HEK293 (cell line): ENCODE results near the gene CFAP299.
"Not testable (repeated sequence)": the region's sequence is repeated elsewhere in the genome, so short reads cannot be mapped to it uniquely, and the experiment has no call there.

Experiments used
- CTCF ChIA-PET: fragments of 350-600 bp; formaldehyde crosslinking; extraction: SDS; loops from one replicate; lab custom pipeline; 2021; ENCODE audit warnings: antibody characterized with exemption; lab: Yijun Ruan, JAX
- POLR2A ChIA-PET: fragments of 300-600 bp; formaldehyde crosslinking; extraction: SDS; loops from one replicate; lab custom pipeline; 2020; ENCODE audit warnings: antibody characterized with exemption, inconsistent platforms; lab: Yijun Ruan, JAX
- H3K27ac ChIP-seq: fragments of 200-500 bp; sonication (Bioruptor generic); 2 replicates; pipeline ENCODE4 v1.5.1; 2014; ENCODE audit warnings: low read depth, low read length, control low read depth, inconsistent platforms; ENCODE audit errors: extremely low read depth
- H3K36me3 ChIP-seq, 2 experiments: fragments of 200-500 bp in 1 of 2; sonication (Bioruptor generic) in 1 of 2; 1 replicate in 1 of 2; 2 replicates in 1 of 2; pipeline ENCODE4 v1.5.1; 2014 to 2017; ENCODE audit warnings: inconsistent platforms in 2 of 2, low read length in 2 of 2; ENCODE audit not compliant: control insufficient read depth in 2 of 2, insufficient read depth in 1 of 2
- H3K4me1 ChIP-seq: fragments of 200-500 bp; sonication (Bioruptor generic); 2 replicates; pipeline ENCODE4 v1.5.1; 2014; ENCODE audit warnings: mild to moderate bottlenecking, low read length, inconsistent platforms; ENCODE audit not compliant: control insufficient read depth, insufficient read depth
- H3K4me3 ChIP-seq: 2 replicates; pipeline ENCODE4 v1.5.1; 2011; ENCODE audit warnings: low read depth, mild to moderate bottlenecking, control low read depth, low read length, moderate library complexity
- H3K9me3 ChIP-seq: fragments of 200-500 bp; sonication (Bioruptor generic); 2 replicates; pipeline ENCODE4 v1.5.1; 2014; ENCODE audit warnings: low read depth, low read length, inconsistent platforms; ENCODE audit not compliant: control insufficient read depth, insufficient read depth
- BCL11A ChIP-seq: fragments of 450-650 bp; formaldehyde crosslinking; IDR thresholded peaks from 2 replicates; pipeline ENCODE4 v1.5.1; 2016; ENCODE audit warnings: low read depth, missing biosample characterization, missing genetic modification characterization
- HOXA7 ChIP-seq: sonication (generic); formaldehyde crosslinking; IDR thresholded peaks from 2 replicates; pipeline ENCODE4 v1.8.1; 2022; ENCODE audit warnings: missing genetic modification reagents, borderline replicate concordance
- KLF8 ChIP-seq: fragments of 450-650 bp; formaldehyde crosslinking; IDR thresholded peaks from 2 replicates; pipeline ENCODE4 v1.5.1; 2016; ENCODE audit warnings: missing biosample characterization, missing genetic modification characterization
- KLF9 ChIP-seq: fragments of 450-650 bp; formaldehyde crosslinking; IDR thresholded peaks from 2 replicates; pipeline ENCODE4 v1.5.1; 2016; ENCODE audit warnings: missing biosample characterization, missing genetic modification characterization, low read depth
- MEIS1 ChIP-seq: sonication (generic); formaldehyde crosslinking; IDR thresholded peaks from 2 replicates; pipeline ENCODE4 v1.8.1; 2022; ENCODE audit warnings: missing genetic modification reagents, mild to moderate bottlenecking, borderline replicate concordance
- SALL2 ChIP-seq: fragments of 450-650 bp; formaldehyde crosslinking; IDR thresholded peaks from 2 replicates; pipeline ENCODE4 v1.5.0; 2017; ENCODE audit warnings: missing biosample characterization, mild to moderate bottlenecking, missing genetic modification characterization, borderline replicate concordance
- ZIC2 ChIP-seq: fragments of 450-650 bp; formaldehyde crosslinking; IDR thresholded peaks from 2 replicates; pipeline ENCODE4 v1.5.1; 2016; ENCODE audit warnings: missing biosample characterization, missing genetic modification characterization
- ZNF214 ChIP-seq: fragments of 450-650 bp; formaldehyde crosslinking; IDR thresholded peaks from 2 replicates; pipeline ENCODE4 v1.5.1; 2017; ENCODE audit warnings: missing biosample characterization, mild to moderate bottlenecking, missing genetic modification characterization, borderline replicate concordance
- ZNF221 ChIP-seq: fragments of 450-650 bp; formaldehyde crosslinking; IDR thresholded peaks from 2 replicates; pipeline ENCODE4 v1.5.1; 2017; ENCODE audit warnings: missing biosample characterization, missing genetic modification characterization, borderline replicate concordance
- ZNF274 ChIP-seq, 2 experiments: fragments of 200-500 bp in 1 of 2; fragments of 450-650 bp in 1 of 2; sonication (Bioruptor generic) in 1 of 2; formaldehyde crosslinking in 1 of 2; IDR thresholded peaks; 2 replicates each; pipeline versions ENCODE4 v1.5.1 to v1.6.1; 2014 to 2016; ENCODE audit warnings: borderline replicate concordance in 1 of 2, inconsistent platforms in 1 of 2, low read length in 1 of 2, missing biosample characterization in 1 of 2, missing genetic modification characterization in 1 of 2
- ZNF362 ChIP-seq: fragments of 450-650 bp; formaldehyde crosslinking; IDR thresholded peaks from 2 replicates; pipeline ENCODE4 v1.5.1; 2016; ENCODE audit warnings: missing biosample characterization, missing genetic modification characterization
- ZNF449 ChIP-seq: fragments of 450-650 bp; formaldehyde crosslinking; IDR thresholded peaks from 2 replicates; pipeline ENCODE4 v1.5.1; 2017; ENCODE audit warnings: missing biosample characterization, mild to moderate bottlenecking, missing genetic modification characterization, moderate library complexity
- ZNF473 ChIP-seq: fragments of 450-650 bp; formaldehyde crosslinking; IDR thresholded peaks from 2 replicates; pipeline ENCODE4 v1.5.1; 2017; ENCODE audit warnings: missing biosample characterization, missing genetic modification characterization
- ZNF561 ChIP-seq: fragments of 450-650 bp; IDR thresholded peaks from 2 replicates; pipeline ENCODE4 v1.5.1; 2018; ENCODE audit warnings: missing biosample characterization, missing genetic modification characterization, borderline replicate concordance
- ZNF629 ChIP-seq: fragments of 450-650 bp; formaldehyde crosslinking; IDR thresholded peaks from 2 replicates; pipeline ENCODE4 v1.5.1; 2017; ENCODE audit warnings: missing biosample characterization, missing genetic modification characterization
- ZNF654 ChIP-seq: fragments of 450-650 bp; formaldehyde crosslinking; IDR thresholded peaks from 2 replicates; pipeline ENCODE4 v1.5.1; 2016; ENCODE audit warnings: low read depth, missing biosample characterization, missing genetic modification characterization
- ZSCAN23 ChIP-seq: fragments of 450-650 bp; formaldehyde crosslinking; IDR thresholded peaks from 2 replicates; pipeline ENCODE4 v1.5.1; 2016; ENCODE audit warnings: missing biosample characterization, missing genetic modification characterization
- ZSCAN30 ChIP-seq: fragments of 450-650 bp; IDR thresholded peaks from 2 replicates; pipeline ENCODE4 v1.5.1; 2018; ENCODE audit warnings: missing biosample characterization, mild to moderate bottlenecking, missing genetic modification characterization, moderate library complexity
- TF ChIP-seq, protein P1 (sequence below): fragments of 450-650 bp; formaldehyde crosslinking; IDR thresholded peaks from 2 replicates; pipeline ENCODE4 v1.5.0; 2017; ENCODE audit warnings: missing biosample characterization, missing genetic modification characterization, borderline replicate concordance

The CFAP299 gene

DNA sequence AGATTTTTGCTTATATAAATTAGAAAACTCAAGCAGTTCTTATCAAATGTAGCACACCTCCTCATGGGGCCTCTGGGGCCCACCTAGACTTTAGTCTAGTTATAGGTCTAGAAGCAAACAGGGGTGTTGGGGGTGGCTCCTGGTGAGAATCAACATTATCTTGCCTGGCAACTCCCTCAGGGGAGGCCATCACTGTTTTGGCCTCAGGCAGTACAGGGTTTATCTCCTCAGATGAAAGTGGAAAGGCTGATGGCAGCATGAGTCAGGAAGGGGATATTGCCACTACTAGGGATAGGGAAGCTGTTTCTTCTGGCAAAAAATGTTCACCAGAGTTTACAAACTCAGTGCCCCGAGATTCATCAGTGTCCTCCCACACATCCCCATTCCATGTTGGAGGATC is 462.6 kb downstream of the CFAP299 start (continued):
- TF ChIP-seq, protein P1, sequence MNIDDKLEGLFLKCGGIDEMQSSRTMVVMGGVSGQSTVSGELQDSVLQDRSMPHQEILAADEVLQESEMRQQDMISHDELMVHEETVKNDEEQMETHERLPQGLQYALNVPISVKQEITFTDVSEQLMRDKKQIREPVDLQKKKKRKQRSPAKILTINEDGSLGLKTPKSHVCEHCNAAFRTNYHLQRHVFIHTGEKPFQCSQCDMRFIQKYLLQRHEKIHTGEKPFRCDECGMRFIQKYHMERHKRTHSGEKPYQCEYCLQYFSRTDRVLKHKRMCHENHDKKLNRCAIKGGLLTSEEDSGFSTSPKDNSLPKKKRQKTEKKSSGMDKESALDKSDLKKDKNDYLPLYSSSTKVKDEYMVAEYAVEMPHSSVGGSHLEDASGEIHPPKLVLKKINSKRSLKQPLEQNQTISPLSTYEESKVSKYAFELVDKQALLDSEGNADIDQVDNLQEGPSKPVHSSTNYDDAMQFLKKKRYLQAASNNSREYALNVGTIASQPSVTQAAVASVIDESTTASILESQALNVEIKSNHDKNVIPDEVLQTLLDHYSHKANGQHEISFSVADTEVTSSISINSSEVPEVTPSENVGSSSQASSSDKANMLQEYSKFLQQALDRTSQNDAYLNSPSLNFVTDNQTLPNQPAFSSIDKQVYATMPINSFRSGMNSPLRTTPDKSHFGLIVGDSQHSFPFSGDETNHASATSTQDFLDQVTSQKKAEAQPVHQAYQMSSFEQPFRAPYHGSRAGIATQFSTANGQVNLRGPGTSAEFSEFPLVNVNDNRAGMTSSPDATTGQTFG (tag by site-specific recombination), result no peak
- no peak for TF ChIP-seq KLF9
- TF ChIP-seq KLF8 (tag by site-specific recombination), result no peak
- TF ChIP-seq BCL11A (tag by site-specific recombination), result no peak
- TF ChIP-seq ZSCAN23 (tag by site-specific recombination), result no peak
- TF ChIP-seq ZNF221 (tag by site-specific recombination), result no peak
- TF ChIP-seq ZNF214 (tag by site-specific recombination), result no peak

DNA sequence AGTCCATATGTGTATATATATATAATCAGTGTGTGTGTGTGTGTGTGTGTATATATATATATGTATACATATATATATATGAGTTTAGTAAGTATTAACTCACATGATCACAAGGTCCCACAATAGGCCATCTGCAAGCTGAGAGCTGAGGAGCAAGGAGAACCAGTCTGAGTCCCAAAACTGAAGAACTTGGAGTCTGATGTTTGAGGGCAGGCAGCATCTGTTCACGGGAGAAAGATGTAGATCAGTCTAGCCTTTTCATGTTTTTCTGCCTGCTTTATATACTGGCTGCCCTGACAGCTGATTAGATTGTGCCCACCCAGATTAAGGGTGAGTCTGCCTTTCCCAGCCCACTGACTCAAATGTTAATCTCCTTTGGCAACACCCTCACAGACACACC is 465.2 kb downstream of the CFAP299 start:
- H3K4me3 ChIP-seq, H3K36me3 ChIP-seq, H3K27ac ChIP-seq, CTCF ChIA-PET, H3K4me1 ChIP-seq, POLR2A ChIA-PET, H3K9me3 ChIP-seq: not testable (repeated sequence)

- Histone ChIP-seq H3K36me3 (no peaks in the 10 kb centered on the region), H3K27ac (no peak overlapping the region), H3K4me3 (no peak overlapping the region), H3K4me1 (no peaks in the 10 kb centered on the region), H3K9me3 (no peaks in the 10 kb centered on the region)
- CTCF ChIA-PET, result no interaction called here
- POLR2A ChIA-PET, result no interaction called here
- TF ChIP-seq SALL2, result no peak
- TF ChIP-seq ZNF274 (IDR thresholded peaks at IDR 0.05; ENCODE audit: low read length), result no peak
- TF ChIP-seq ZNF274 (tag by site-specific recombination; IDR thresholded peaks at IDR 0.05; ENCODE audit: borderline replicate concordance), result no peak
- no peak for TF ChIP-seq ZNF449 (tag by site-specific recombination)
- no peak for TF ChIP-seq ZNF362
- TF ChIP-seq, protein P1 (tag by site-specific recombination), result no peak
- no peak for TF ChIP-seq MEIS1 (CRISPR knock-in tag)
- no peak for TF ChIP-seq ZIC2 (tag by site-specific recombination)
- TF ChIP-seq ZNF561, result no peak
- no peak for TF ChIP-seq ZSCAN30
- no peak for TF ChIP-seq HOXA7 (CRISPR knock-in tag)
- TF ChIP-seq ZNF473, result no peak
- no peak for TF ChIP-seq ZNF654 (tag by site-specific recombination)
- TF ChIP-seq ZNF629 (tag by site-specific recombination), result no peak
Observed at GRCh38 chr4:80803337-80803736, 467.8 kb downstream of the CFAP299 start.
